IPS-NIHi11 (cell line): Measurements from ENCODE around the gene BCR.

Experiments used
- DNase-seq: peaks from one replicate; pipeline ENCODE4 v3.0.0; 2012; ENCODE audit warnings: mixed read lengths, low spot score

BCR gene

DNA sequence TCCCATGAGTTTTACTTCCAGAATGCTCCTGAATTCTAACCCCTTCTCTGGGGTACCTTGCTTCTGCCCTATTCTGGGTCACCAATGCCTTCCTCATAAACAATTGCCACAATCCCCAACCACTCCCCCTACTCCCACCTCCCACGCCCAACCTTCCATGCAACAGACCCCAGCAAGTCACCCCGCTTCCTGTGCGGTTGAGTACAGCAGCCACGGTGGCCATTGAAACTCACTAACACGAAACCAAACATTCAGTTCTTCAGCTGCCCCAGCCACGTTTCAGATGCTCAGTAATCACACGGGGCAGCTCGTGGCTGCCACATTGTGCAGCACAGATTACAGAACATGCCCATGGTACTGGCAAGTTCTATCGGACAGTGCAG lies 3.7 kb upstream of the BCR start:
- DNase-seq = no peak

DNA sequence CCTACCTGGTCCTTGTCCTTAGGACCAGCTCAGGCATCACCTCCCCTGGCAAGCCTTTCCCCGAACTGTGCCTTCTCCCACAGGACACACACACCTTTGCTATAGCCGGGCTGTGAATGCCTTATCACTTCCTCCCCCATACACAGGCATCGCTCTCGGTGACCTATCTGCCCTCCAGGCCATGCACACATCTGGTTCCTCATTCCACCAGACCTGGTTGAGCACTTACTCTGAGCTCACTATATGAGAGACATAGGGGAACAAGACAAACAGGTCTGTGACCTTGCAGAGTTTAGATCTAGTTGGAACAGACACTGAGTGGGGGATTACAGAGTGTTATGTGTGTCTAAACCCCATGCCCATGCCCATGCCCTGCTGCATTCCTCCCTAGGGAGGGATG lies 3.1 kb upstream of the BCR start:
- DNase-seq = no peak

- DNase-seq = peak; percentile 85
Observed at GRCh38 chr22:23178512-23179254, 1.6 kb upstream of the BCR start.

DNA sequence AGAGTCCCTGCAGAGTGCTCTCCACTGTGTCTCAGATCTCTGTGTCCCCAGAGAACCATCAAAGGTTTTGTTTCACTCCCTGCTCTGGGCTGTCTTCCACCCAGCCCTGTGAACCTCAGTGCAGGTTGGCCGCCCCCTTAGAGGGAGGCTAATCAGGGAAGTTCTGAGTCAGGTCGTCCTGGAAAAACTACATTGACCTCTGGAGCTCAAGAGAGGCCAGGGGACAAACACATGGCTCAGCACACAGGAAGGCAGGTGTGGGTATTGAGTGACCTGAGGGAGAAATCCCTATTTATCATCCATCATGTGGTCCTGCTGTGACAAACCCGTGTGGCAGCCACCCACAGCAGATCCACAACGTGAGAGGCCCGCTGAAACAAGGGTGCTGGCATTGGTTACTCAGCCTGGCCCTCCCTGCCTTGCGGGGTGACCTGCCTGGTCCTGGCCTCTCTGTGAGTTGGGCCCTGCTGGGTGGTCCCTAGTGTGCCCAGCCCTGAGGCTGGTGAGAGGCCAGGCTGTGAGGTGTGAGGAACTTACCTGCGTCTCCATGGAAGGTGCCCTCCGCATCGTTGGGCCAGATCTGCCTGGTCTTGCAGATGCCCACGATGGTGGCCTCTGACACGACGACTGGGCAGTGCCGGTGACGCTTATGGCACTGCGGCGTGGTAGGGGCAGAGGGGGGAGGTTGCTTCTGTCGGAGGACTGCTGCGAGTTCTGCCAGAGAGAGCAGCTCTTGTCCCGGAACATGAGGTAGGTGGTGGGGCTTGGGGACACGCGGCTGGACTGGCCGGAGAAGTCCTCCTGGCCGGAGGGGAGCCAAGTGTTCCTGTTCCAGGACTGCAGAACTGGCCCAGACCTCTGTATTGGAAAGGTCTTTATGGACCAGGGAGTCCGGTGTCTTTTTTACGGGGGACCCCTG lies 669 bp upstream of the BCR start:
- DNase-seq = no peak

DNA sequence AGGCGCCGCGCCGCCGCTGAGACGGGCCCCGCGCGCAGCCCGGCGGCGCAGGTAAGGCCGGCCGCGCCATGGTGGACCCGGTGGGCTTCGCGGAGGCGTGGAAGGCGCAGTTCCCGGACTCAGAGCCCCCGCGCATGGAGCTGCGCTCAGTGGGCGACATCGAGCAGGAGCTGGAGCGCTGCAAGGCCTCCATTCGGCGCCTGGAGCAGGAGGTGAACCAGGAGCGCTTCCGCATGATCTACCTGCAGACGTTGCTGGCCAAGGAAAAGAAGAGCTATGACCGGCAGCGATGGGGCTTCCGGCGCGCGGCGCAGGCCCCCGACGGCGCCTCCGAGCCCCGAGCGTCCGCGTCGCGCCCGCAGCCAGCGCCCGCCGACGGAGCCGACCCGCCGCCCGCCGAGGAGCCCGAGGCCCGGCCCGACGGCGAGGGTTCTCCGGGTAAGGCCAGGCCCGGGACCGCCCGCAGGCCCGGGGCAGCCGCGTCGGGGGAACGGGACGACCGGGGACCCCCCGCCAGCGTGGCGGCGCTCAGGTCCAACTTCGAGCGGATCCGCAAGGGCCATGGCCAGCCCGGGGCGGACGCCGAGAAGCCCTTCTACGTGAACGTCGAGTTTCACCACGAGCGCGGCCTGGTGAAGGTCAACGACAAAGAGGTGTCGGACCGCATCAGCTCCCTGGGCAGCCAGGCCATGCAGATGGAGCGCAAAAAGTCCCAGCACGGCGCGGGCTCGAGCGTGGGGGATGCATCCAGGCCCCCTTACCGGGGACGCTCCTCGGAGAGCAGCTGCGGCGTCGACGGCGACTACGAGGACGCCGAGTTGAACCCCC lies 798 bp downstream of the BCR start:
- no peak for DNase-seq

GRCh38 chr22:23181721-23182308 lies 1.5 kb downstream of the BCR start:
- no peak for DNase-seq

GRCh38 chr22:23182309-23183060 lies 2.2 kb downstream of the BCR start:
- peak; percentile 40 for DNase-seq

DNA sequence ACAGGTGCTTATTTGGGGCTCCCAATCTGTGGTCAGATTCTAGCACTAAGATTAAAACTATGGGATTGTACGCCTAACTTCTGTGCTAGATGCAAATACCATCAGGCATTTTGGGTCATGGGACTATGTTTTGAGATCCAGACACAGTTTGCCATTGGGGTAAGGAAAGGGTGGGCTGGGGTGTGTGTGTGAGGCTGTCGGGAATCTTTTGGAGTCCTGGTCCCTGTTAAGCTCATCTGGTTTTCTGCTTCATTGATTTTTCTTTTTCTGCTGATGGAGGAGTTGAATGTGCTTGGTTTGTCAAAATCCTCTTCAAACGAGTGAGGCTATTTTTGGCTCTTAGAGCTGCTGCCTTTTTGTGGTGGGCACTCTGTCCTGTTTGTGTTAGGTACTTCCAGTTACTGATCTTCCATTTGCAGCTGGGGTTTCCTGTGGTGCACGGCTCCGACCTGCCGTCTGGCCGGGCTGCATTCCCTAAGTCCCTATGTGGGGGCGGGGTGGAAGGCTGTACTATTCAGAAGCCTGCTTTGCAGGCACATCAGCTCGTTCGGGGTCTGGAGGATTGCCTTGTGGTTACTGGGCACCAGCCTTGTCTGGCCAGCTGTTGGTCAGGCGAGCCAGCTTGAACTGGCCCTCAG lies 2.9 kb downstream of the BCR start:
- peak; percentile 82 for DNase-seq

GRCh38 chr22:23184100-23184763 lies 3.9 kb downstream of the BCR start:
- DNase-seq = no peak

GRCh38 chr22:23184764-23185113 lies 4.4 kb downstream of the BCR start:
- DNase-seq = no peak

DNA sequence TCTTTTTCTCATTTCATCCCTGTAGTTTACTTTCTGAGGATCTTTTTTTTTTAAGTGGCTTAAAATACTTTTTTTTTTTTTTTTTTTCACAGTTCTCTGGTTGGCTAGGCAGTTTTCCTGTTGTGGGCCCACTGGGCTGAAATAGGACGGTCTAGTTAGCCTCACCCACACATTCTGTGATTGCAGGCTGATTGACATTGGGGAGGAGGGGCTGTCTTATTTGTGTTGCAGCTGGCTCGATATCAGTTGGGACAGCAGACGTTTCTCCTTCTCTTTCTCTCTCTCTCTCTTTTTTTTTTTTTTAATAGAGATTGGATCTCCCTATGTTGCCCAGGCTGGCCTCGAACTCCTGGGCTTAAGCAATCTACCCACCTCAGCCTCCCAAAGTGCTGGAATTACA lies 6.9 kb downstream of the BCR start:
- no peak for DNase-seq

- no peak for DNase-seq
Observed at GRCh38 chr22:23187871-23188700, 7.8 kb downstream of the BCR start.

DNA sequence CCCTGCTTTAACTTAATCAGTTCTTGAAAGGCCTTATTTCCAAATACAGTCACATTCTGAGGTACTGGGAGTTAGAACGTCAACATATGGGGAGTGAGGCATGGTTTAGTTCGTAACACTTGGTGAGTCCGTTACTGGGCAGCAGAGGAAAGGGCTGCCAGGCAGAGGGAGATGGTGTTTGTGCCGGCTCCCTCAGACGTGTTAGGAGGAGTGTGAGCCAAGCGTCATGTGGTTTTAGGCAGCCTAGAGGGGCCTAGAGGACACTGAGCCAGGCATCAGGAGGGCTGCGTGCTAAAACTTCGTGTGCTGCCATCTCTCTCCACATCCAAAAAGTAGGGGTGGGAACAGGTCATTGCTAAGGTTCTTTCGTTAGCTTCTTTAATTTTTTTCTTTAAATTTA lies 10.2 kb downstream of the BCR start:
- no peak for DNase-seq

DNA sequence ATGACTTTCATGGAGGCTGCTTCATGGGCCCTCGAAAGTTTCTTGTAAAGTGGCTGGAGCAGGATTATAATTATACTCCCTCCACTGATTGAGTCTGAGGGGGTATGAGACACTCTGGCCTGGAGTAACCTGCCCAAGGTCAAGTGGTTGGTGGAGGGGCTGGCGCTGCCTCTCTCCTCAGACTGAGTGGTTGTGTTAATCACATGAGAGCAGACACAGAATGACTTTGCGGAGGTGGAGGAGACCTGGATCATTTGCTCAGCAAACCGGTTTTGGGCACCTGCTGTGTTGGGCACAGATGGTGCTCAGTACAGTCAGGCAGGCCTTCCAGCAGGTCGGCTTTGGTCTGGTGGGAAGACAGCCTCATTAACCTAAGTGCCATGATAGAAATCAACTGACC lies 11.8 kb downstream of the BCR start:
- peak; percentile 54 for DNase-seq

DNA sequence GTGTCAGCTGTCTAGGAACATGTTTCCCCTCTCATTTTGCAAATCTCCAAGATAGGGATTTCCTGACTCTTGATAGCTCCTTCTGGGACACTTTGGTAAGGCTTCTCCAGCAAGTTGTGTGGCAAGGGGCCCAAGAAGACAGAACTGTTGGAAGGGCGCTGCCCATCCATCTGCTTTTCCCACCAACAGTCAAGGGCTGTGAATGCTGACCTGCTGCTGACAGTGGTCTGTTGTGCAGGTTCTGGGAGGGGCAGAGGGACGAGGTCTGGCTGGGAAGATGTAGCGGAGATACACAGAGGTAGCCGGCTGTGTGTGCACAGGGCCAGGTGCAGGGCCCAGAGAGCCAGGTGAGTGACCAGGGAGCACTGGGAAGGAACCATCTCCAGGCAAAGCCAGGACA lies 12.2 kb downstream of the BCR start:
- DNase-seq = no peak

- no peak for DNase-seq
Observed at GRCh38 chr22:23193196-23193827, 13.0 kb downstream of the BCR start.

DNA sequence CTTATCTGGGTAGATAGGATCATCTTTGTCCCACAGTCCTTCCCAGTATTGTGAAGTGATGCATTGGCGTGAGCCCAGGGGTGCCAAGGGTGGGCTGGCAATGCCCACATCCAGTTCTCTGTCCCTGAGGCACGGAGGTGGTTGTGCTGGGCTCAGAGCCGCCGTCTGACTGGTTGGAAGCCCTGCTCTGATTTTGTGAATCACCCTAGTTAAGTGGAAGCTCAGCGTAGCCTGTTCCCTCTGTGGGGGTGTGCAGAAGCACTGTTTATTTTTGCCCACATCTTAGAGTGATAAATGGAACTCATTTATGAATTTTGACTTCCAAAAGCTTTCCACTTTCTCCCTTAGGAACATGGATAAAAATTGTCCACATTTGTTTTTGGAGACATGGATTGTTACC lies 13.6 kb downstream of the BCR start:
- no peak for DNase-seq

GRCh38 chr22:23196165-23196564 lies 15.9 kb downstream of the BCR start:
- no peak for DNase-seq

GRCh38 chr22:23197836-23198235 lies 17.5 kb downstream of the BCR start:
- DNase-seq = no peak
